HG03159 (cell line): Measurements from ENCODE around the gene MACROD2.

Experiments used
- ATAC-seq: cut with Tn5 transposase; IDR thresholded peaks from one replicate; pipeline ENCODE4 v1.9.1; 2021; ENCODE audit warnings: mild to moderate bottlenecking, moderate library complexity; ENCODE audit not compliant: unreplicated experiment

MACROD2 gene

DNA sequence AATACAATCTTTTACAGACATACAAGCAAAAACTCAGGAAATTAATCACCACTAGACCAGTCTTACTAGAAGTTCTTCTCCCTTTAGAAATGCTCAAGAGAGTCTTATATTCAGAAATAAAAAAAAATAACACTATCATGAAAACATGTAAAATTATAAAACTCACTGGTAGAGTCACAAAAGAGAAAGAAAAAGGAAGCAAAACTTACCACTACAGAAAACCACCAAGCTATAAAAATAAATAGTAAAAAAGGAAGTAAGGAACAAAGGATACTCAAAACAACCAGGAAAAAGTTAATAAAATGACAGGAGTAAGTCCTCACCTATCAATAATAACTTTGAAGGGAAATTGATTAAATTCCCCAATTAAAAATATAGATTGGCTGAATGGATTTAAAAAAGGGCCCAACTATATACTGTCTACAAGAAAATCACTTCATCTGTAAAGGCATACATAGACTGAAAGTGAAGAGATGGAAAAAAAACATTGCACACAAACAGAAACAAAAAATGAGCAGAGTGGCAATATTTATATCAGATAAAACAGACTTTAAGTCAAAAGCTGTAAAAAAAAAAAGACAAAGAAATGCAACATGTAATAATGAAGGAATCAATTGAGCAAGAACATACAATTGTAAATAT lies 2088.4 kb downstream of the MACROD2 start:
- no peak for ATAC-seq

DNA sequence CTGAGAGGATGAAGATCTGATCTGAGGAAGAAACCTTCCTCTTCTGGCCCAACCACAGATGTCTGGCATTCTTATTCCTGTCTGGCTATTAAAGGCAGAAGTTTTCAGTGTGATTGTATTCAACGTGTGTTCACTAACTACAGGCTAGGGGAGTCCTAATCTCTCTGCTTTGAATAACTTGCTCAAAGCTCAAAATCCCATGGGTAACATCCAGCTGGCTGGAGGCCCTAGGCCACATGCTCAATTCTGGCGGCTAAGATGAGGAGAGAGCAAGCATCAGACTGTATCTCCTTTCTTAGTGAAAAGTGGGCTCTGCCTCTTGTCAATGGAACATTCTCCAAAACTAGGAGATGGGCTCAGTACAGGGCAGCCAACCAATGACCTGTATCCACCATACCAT lies 2099.9 kb downstream of the MACROD2 start:
- ATAC-seq, result no peak

GRCh38 chr20:16096756-16097326 lies 2101.5 kb downstream of the MACROD2 start:
- ATAC-seq, result no peak

DNA sequence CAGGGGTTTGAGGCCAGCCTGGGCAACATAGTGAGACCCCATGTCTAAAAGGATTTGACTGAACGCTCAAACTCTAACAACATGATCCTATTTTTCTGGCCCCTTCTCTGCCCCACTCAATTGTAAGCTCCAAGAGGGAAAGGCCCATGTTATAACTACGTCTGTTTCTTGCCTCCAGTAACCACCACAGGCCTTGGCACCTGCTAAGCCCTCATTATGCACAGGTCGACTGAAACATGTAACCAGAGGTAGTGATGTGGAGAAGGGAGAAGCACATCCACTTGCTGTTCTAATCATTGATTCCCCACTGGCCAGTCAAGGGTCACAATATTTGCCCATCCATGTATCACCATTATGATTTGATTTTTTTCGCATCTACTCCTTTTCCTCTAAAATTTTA lies 2102.5 kb downstream of the MACROD2 start:
- no peak for ATAC-seq

DNA sequence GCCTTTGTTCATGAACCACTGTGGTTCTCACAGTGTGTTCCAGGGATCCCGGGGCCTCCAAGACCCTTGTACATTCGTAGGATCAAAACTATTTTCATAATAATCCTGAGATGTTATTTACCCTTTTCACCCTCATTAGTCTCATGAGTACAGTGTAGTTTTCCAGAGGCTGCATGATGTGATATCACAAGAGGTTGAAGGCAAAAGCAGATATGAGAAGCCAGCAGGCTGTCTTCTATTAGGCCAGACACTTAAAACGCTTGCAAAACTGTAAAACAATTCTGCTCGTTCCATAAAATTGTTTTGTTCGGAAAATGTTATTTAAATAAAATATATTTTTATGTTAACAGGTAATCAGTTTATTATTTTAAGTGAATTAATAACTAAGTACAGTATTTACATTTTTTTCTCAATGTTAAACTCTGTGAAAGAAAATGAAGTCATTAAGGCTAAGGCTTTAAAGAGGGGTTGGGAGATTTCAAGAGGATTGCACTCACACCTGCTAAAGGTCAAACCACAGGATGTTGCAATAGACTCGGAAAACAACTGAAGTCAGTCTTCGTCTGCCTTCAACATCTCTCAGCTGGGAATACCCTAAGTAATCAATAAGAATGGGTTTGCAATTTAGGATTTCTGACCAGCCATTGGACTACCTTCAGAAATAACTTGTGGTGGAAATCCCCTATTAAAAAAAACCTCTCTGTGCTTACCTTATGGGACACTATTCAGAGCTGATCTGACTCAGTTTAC lies 2103.7 kb downstream of the MACROD2 start:
- ATAC-seq, result no peak

DNA sequence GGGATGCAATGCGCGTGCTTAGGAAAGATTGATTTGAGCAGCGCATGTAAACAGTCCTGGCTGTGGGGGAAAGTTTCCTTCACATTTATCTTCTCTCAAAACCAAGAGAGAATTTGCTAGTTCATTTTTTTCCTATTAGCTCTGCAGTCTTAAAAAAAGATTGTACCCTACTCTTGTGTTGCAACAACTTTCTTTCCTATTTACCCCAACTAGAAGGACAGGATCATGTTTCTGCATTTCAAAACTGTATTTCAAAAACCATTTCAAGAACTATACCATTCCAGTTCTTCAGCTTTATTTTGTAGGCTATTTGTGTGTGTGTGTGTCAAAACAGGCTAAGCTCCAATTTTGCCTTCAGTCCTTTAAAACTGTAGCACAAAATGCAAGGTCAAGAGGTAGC lies 2104.8 kb downstream of the MACROD2 start:
- no peak for ATAC-seq

- ATAC-seq, result no peak
Observed at GRCh38 chr20:16100767-16101166, 2105.5 kb downstream of the MACROD2 start.
